Hematopoietic multipotent progenitor cell (in vitro differentiated cells): Measurements from ENCODE around the gene SPACA4. TPM values are rescaled to one million over a fixed set of nuclear protein-coding genes. Genes with fewer than 3 reads are reported as not detected.

ENCODE experiments used
- DNase-seq, 3 donors: peaks; one replicate each; pipeline ENCODE4 v3.0.0-alpha.2; 2011 to 2015; ENCODE audit warnings: low read depth in 2 of 3, low spot score in 2 of 3
- total RNA-seq: library from RNA; depleted of rRNA; stranded (reverse); fragments of >200 nt; gene quantifications from one replicate; pipeline ENCODE4 v1.2.3, GENCODE V29; 2012

SPACA4 gene
- total RNA-seq, 1 donor: not detected

DNA sequence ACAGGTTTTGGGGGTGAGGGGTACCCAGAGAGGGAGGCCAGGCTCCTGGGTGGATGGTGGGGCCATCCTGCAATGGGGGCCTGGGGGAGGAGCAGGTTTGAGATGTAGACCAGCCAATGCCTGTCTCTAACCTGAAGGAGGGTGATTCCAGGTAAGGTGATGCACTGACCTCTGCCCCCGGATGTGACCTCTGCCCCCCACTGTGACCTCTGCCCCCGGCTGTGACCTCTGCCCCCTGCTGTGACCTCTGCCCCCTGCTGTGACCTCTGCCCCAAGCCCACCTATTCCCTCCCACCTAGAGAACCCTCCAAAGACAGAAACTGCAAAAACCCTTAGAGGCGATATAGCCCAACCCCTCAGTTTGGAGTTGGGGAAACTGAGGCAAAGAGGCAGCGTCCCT lies 10.3 kb upstream of the SPACA4 start:
- no peak for DNase-seq

GRCh38 chr19:48596679-48597465 lies 9.7 kb upstream of the SPACA4 start:
- DNase-seq: peak in 2 of 3 donors; percentile 35 to 64

- no peak for DNase-seq
These were observed 7.4 kb upstream of the SPACA4 start for GRCh38 chr19:48598996-48599700.

- no peak for DNase-seq
These were observed 5.7 kb upstream of the SPACA4 start for GRCh38 chr19:48600679-48601417.

DNA sequence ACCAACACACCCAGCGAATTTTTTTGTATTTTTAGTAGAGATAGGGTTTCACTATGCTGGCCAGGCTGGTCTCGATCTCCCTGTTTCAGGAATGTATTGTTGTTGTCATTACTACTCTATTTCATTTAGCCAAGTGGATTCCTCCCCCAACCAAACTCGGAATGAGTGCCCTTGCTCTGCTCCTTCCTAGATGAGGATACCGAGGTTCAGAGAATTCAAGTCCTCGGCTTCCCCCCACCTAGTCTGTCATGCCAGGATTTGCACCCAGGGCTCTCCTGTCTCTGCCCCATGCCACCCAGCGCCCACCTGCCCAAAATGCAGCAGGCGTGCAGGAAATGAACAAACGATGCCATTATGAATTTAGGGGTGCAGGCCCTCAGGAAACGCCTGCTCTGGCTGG lies 3.5 kb upstream of the SPACA4 start:
- DNase-seq: no peak

DNA sequence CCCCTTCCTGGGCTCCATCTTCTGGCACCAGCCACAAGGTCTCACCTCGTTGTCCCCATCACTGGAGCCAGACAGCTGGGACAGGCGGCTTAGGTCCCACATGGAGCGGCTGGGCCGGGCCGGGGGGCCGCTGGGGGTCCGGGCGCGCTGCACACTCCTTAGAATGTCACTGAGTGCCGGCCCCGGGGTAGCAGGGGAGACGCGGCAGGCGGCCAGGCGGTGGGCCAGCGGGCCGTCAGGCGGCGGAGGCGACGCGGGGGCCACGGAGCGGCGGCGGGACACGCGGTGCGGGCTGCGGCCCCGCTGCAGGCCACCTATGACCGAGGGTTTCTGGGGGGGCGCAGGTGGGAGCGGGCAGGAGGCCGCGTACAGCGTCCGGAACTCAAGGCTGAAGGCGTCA lies 3.1 kb upstream of the SPACA4 start:
- DNase-seq: no peak

DNA sequence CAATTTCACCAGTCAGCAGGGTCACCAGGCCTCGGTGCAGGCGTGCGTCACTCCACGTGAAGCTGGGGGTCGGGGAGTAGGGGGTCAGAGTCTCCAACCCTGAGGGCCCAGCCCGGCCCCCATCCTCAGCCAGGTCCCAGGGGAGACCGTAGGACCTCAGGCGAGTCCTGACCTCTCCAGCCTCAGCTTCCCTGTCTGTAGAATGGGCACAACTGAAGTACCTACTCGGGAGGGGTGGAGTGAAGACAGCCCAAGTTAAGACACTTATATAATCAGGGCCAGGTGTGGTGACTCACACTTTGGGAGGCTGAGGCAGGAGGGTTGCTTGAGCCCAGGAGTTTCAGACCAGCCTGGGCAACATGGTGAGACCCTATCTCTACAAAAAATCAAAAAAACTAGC lies 2.7 kb upstream of the SPACA4 start:
- no peak for DNase-seq

- no peak for DNase-seq
These were observed 815 bp downstream of the SPACA4 start for GRCh38 chr19:48607359-48607755.

GRCh38 chr19:48608798-48609263 lies 2.3 kb downstream of the SPACA4 start:
- peak in 2 of 3 donors; percentile 74 to 83 for DNase-seq

DNA sequence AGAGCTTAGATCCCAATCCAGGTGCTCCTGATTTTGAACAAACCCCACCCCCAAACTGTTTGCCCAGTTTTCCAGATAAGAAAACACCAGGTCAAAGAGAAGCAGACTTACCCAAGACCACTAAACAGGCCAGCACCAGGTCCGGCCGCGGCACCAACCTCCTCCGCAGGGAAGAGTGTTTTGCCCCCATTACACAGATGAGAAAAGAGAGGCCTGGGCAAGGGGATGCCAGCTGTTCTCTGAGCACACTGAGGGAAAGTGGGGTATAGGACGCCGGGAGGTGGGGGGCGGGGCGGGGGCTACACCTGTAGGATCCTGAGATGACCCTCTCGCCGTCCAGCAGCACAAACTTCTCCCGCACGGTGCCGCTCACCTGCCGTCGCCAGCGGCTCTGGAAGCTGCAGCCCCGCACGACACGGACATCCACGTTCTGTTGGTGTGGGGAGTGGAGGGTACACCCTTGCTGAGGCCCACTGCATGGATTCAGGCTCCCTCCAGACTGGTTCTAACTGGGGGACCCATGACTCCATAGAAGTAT lies 3.1 kb downstream of the SPACA4 start:
- no peak for DNase-seq

- DNase-seq: no peak
These were observed 5.3 kb downstream of the SPACA4 start for GRCh38 chr19:48611872-48612271.

- no peak for DNase-seq
These were observed 6.7 kb downstream of the SPACA4 start for GRCh38 chr19:48613024-48613851.

DNA sequence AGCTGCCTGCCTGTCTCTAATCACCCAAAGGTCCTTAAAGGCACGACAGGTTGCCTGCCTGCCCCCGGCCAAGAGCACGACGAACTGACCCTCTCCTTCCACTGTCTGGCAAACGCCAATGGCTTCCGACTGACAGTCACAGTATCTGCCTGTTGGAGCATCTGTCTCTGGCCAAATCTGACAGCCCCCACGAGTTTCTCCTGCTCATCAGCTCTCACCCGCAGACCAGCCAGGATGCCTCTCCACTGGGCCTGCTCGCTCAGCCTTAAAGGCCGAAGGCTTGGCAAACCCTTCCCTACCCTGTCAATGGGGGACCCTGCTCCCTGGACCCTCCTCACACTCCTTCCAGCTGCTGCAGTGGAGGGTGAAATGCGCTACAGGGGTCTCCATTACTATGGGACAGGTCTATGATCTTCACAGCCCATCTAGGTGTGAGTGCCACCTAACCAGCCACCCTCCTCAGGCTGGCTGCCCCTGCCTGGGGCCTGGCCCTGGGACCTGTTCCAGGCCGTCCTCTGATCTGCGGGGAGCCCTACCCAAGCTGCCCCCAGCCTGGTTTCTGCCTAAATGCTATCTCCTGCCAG lies 7.4 kb downstream of the SPACA4 start:
- no peak for DNase-seq

GRCh38 chr19:48614436-48615230 lies 8.1 kb downstream of the SPACA4 start, which contains the start of gene FAM83E:
TSS of gene FAM83E (minus strand) at chr19:48615076. CDS start at chr19:48613372, 1,704 bp downstream.
- DNase-seq: no peak

DNA sequence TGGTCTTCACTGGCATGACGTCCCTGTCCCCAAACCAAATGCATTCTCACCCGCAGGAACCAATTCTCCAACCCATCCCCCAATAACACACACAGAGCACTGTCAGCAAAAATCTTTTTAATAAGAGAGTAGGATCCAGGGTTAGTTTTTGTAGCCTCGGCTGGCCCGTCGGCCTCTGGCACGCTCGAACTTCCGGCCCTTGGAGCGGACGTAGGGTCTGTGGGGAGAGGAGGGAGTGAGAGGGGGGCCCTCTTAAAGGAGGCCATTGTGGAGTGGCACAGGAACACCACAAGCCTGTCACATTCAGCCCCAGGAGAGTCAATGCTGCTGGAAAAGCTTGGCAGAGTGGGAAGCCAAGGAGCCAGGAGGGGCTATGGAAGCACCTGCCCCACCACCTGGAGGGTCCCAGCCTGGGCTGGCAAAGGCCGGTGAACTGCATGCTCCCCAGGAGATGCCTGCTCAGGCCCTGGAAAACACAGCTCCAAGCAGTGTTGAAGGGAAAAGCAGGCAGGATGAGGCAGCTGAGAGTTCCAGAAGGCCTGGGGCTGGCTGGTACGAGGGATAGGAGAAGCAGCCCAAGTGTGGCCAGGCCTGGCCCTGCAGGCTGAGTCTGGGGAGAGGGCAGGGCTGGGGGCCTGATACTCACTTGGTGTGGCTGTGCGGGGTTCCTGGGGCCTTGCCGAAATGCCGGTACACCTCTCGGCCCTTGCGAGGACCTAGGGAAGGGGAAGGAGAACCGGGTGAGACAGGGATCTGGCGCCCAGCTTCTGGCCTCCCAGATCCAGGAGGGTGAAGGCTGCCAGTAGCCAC lies 8.9 kb downstream of the SPACA4 start:
- DNase-seq: no peak

GRCh38 chr19:48616041-48616436 lies 9.5 kb downstream of the SPACA4 start:
- no peak for DNase-seq

- DNase-seq: no peak
These were observed 10.0 kb downstream of the SPACA4 start for GRCh38 chr19:48616491-48617056.
